HTERT RPE-1 (cell line): ENCODE data around the gene MRPL9.
"Not testable (repeated sequence)": the region's sequence is repeated elsewhere in the genome, so short reads cannot be mapped to it uniquely, and the experiment has no call there.

Experiments
- in situ Hi-C: fragments of 300-500 bp; cut with MboI; formaldehyde crosslinking; loops from 4 replicates; pipeline ENCODE4 v1.14.3; 2020; ENCODE audit warnings: low sequenced_read_pairs

Gene MRPL9

DNA sequence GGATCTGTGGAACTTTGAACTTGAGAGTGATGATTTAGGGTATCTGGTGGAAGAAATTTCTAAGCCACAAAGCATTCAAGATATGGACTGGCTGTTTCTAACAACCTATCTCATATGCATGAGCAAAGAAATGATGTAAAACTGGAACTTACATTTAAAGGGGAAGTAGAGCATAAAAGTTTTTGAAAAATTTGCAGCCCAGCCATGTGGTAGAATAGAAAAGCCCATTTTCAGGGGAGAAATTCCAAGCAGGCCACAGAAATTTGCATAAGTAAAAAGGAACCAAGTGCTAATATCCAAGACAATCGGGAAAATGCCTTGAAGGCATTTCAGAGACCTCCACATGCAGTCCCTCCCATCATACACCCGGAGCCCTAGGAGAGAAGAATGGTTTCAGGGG, 26.3 kb downstream of the MRPL9 start:
- in situ Hi-C loops = no loop called here

- in situ Hi-C loops = not testable (repeated sequence)
Measured at GRCh38 chr1:151733995-151734394, 29.3 kb downstream of the MRPL9 start.

- in situ Hi-C loops = no loop called here
Measured at GRCh38 chr1:151733126-151733525, 30.2 kb downstream of the MRPL9 start.

DNA sequence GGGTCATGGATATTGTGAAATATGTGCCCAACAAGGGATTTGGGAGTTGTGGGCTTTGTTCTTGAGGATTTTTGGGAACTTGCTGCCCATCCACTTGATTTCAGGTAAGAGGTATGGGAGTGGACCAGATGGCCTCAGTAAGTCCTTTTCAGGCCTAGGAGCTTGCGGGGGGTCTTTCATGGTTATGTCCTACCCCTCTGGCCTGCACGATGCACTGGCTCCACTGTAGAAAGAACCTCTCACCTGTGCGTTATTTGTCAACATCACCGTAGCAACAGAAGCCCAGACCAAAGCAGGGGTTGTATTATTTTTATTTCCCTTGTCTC, 33.4 kb downstream of the MRPL9 start:
- in situ Hi-C loops = no loop called here

- in situ Hi-C loops = no loop called here
Measured at GRCh38 chr1:151729157-151729965, 33.9 kb downstream of the MRPL9 start.

- in situ Hi-C loops = no loop called here
Measured at GRCh38 chr1:151728151-151729054, 34.9 kb downstream of the MRPL9 start.

DNA sequence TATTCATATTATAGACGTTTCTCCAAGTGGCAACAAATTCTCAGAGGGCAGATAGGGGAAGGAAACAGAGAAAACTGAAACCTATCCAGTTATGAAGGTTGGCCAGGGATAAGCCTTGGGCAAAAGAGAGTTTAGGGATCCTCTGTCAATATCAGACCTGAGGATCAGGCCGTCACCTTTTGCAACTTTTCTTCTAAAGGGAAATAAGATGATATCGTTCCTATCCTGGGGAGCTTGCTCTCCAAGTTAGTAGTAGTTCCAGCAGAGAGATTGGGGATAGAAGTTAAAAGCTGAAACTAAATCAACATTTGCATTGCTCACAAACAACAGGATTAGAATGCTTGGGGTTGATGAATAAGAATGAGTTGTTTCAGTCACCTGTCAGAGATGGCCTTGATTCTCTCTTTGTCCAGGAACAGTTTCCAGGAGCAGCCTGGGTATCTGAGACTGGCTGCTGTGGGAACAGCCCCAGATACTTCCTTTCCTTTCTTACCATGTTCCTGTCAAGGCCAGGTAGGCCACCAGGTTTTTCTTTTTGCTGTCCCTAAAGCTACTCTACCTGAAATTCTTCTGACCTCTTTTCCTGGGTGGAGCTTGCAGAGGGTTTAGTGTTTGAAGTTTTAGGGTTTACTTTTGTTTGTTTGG, 39.4 kb downstream of the MRPL9 start:
- in situ Hi-C loops = no loop called here

DNA sequence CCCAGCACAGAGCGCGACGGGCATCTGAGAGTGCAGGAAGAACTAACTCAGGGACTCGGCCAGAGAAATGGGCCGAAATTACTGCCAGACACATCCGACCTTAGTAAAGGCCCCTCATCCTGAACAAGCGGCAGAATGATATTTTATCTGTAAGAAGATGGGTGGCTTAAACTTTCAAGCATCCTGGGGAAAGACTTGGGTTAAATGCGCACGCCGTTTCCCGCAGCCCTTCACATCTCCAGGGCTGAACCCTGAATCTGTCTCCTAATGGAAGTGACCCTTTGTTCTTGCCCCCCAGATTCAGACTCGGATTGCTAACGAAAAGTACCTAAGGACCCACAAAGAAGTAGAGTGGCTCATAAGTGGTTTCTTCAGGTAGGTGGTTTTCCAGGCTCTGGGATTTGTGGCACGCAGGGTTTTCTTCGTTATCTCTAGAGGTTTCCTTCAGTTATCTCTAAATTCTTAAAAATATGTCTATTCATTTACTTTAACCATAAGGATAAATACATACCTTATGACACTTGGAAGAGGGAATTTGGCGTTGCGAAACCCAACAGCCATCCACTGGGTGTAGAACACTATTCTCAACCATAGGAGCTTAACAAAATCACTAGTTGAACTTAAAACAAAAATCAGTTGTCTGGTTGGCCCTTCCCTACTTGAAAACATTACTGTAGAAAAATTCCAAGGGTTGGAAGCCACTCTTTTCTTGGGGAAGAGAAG, 41.3 kb downstream of the MRPL9 start:
- in situ Hi-C loops = no loop called here

DNA sequence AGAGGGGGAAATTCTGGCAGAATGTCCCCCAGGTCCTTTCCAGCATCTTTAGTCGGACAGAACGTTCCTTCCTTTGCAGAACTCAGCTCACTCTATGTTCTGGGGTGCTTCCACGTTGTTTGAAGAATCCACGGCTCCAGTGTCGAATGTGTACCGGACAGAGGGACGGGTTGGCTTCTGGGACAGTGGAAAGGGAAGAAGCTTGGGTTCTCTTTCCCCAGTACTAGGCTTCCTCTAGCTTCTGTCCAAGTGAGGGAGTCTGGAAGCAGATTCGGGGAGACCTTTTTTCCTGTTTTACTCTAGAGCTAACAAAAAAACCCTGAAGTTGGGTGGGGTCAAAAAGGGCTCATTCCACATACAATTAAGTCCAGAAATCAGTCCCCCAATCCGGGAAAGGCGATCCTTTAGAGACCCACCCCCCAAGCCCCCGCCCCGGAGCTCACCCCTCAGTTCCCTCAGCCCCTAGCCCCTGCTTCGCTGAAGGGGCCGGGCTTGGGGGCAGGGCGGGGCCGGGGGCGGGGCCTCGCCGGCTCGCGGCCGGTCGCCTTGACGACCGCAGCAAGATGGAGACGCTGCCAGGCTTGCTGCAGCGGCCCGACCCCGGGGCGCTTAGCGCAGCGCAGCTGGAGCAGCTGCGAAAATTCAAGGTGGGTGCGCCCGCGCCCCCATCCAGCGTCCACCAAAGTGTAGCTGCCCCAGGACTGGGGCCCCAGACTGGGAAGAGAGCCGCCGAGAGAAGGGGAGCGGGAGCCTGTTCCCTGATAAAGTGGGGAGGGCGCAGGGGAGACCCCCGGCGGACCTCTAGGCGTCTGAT, 42.1 kb downstream of the MRPL9 start, which contains the start of gene RIIAD1:
Gene RIIAD1 (plus strand): TSS at position 549 of the 814 bp plus-strand sequence. CDS start 15 bp downstream, at position 564.
- in situ Hi-C loops = no loop called here

- in situ Hi-C loops = no loop called here
Measured at GRCh38 chr1:151720554-151720953, 42.7 kb downstream of the MRPL9 start.

GRCh38 chr1:151720125-151720524, 43.2 kb downstream of the MRPL9 start:
- in situ Hi-C loops = no loop called here

DNA sequence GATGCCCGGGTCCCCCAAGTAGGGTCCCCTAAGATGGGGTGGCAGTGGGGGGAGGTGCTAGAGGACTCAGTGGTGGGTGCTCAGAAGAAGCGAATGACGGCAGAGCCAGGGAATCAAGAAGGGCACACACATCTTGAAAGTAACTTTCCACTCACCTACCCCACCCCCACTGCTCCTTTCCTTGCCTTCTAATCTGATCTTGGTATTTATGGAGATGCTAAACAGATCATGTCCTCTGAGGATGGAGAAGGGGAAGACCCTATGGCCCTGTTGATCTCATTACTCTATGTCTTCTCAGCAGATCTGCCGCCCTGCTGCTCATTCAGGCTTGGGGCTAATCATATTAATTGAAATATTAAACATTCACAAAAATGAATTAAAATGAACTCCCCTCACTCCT, 44.6 kb downstream of the MRPL9 start:
- in situ Hi-C loops = no loop called here

GRCh38 chr1:151718011-151718431, 45.3 kb downstream of the MRPL9 start:
- in situ Hi-C loops = no loop called here

DNA sequence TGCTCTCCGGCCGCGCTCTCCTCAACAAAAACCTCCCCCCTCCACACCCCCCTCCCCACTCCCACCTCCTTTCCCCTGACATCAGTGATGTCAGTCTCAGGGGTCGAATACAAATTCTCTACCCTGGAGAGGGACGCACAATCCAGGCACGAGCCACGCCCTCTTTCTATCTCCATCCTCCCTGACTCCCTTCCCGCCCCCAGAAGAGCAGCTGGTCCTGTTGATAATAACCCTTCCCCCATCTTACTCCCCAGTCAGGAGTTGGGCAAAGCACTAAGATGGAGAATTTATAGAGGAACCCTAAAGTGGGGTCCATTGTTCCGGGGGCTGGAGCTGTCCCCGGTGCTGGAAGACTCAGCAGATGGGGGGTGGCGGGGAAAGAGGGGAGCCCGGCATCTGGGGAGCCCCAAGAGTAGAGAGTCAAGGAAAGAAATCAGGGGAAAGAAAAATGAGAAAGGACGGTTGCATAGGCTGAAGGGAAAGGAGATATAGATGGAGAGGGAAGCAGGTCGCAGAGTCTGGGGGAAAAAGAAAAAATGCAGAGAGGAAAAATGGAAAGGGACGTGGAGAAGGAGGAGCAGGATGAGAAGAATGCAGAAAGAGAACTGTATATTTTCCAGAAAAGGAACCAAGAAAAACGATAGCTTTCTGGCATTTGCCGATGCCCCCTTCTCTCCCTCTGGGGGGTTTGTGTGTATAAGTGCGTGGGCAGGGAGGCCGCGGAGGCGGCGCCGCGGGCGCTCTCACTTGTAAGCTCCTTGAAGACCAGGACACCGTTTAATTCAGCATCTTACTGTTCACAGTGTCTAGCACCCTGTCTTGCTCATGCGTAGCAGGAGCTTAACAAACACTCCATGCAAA, 46.3 kb downstream of the MRPL9 start, which contains the start of gene CELF3:
Gene CELF3 (minus strand): TSS at position 33 of the 861 bp plus-strand sequence. CDS start 783 bp downstream, outside the sequence.
- in situ Hi-C loops = no loop called here

- in situ Hi-C loops = no loop called here
Measured at GRCh38 chr1:151716405-151716762, 46.9 kb downstream of the MRPL9 start.

DNA sequence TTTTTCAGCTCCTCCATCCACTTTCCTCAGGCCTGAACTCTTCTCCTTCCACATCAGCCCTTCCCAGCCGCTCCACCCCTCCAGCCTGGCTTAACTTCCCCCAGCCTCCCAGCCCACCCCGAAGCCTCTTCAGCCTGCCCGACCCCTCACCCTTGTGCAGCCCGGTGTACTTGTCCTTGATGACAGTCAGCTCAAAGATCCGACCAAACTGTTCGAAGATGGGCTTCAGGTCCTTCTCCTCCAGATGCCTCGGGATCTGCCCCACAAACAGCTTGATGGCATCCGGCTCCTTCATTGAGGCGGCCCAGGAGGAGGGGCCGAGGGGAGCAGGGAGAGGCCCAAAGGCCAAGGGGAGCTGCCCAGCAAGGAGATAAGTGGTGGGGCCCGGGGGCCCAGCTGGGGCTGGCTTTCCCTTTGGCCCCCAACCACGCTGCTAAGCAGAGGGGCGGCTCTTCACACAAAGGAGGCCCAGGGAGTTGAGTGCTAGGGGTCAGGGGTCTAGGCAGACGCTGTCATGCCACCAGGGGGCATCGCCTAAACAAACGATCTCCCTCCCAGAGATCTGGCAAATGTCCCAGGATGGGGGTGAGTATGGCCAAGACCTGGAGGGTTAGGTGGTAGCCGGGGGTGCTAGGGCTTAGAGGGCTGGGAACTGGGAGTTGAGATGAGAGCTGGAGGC, 47.4 kb downstream of the MRPL9 start:
- in situ Hi-C loops = no loop called here

DNA sequence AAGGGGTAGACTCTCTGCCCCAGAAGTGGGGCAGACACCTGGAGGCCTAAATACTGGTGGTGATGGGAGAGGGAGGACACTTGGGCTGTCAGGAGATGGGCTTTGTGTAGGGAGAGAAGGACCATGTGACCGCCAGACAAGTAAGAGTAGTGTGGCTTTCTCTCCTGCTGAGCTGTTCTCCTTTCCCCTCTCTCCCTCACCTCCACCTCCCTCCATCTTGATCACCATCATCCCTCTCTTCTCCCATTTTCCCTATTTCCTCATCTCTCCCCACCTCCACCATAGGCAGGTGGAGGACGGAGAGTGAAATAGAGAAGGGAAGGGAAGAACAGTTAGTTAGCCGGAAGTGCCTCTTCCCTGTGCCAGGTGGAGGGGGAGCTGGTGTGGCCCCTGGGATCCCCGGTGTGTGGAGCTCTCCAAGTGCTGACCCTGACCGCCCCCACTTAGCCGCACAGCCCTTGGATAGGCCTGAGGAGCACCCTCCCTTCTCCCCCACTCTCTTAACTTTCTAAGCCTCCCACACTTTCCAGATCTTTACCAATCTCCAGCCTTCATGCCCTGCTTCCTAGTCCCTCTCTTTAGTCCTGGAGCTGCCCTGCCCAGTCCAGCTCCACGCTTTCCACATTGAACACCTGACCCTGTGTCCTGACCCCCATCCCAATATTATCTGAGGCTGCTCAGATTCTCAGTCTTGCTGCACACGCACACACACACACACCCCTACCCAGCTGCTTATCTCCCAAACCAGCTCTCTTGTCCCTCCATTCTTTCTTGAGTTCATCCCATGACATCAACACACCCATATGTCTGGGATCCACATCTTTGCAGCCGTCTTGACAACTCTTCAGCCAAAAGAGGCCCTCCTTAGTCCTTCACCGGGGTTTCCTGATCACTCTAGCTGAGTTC, 48.2 kb downstream of the MRPL9 start:
- in situ Hi-C loops = no loop called here
